Activated CD8-positive, alpha-beta T cell treated with anti-CD3 and anti-CD28 coated beads for 36 hours (primary cell): ENCODE data around the gene IL34. TPM values are rescaled to one million over a fixed set of nuclear protein-coding genes. Genes with fewer than 3 reads are reported as not detected.

Experiments used
- ATAC-seq: fragments of 200-7000 bp; cut with Tn5 transposase; one replicate; pipeline ENCODE4 v1.10.0; 2021; ENCODE audit warnings: mild to moderate bottlenecking, moderate library complexity
- CTCF ChIA-PET: fragments of 350-600 bp; sonication (Branson Sonifier 250); formaldehyde crosslinking; loops from one replicate; lab custom pipeline; 2021; ENCODE audit warnings: antibody characterized with exemption; lab: Charles Lee
- POLR2A ChIA-PET: fragments of 350-600 bp; sonication (Branson Sonifier 250); formaldehyde crosslinking; loops from one replicate; lab custom pipeline; 2021; ENCODE audit warnings: antibody characterized with exemption; lab: Charles Lee
- DNase-seq: peaks from one replicate; pipeline ENCODE4 v3.0.0-alpha.2; 2020
- H3K27ac Mint-ChIP-seq: one replicate; pipeline ENCODE4 v1.8.0; 2021; ENCODE audit warnings: mild to moderate bottlenecking, mixed read lengths
- H3K27me3 Mint-ChIP-seq: one replicate; pipeline ENCODE4 v1.8.0; 2021; ENCODE audit warnings: mixed read lengths
- H3K36me3 Mint-ChIP-seq: one replicate; pipeline ENCODE4 v1.8.0; 2021; ENCODE audit warnings: low read depth, mixed read lengths
- H3K4me1 Mint-ChIP-seq: one replicate; pipeline ENCODE4 v1.8.0; 2021; ENCODE audit warnings: low read depth, mixed read lengths
- H3K4me3 Mint-ChIP-seq: one replicate; pipeline ENCODE4 v1.8.0; 2021; ENCODE audit warnings: mild to moderate bottlenecking, moderate library complexity, mixed read lengths
- H3K9me3 Mint-ChIP-seq: one replicate; pipeline ENCODE4 v1.8.0; 2021; ENCODE audit warnings: mixed read lengths
- CTCF ChIP-seq: fragments of 200-600 bp; IDR thresholded peaks from one replicate; pipeline ENCODE4 v1.8.0; 2022; ENCODE audit warnings: antibody characterized with exemption, mild to moderate bottlenecking
- intact Hi-C: fragments of 100-400 bp; cut with micrococcal nuclease; formaldehyde crosslinking; loops from one replicate; pipeline ENCODE4 v1.10.0; 2022
- total RNA-seq, 2 experiments: library from RNA; stranded (reverse); gene quantifications; one replicate each; pipeline ENCODE4 v1.2.3, GENCODE V29; 2021

Gene IL34
- total RNA-seq, 2 experiments from 2014 or later = not detected

- Mint-ChIP-seq H3K4me1 (peaks cover 2% of the 10 kb centered on the region), H3K4me3 (no peak overlapping the region), H3K9me3 (no peaks in the 10 kb centered on the region), H3K27ac (no peak overlapping the region), H3K36me3 (peaks cover 2% of the 10 kb centered on the region), H3K27me3 (no peaks in the 10 kb centered on the region)
- no peak for TF ChIP-seq CTCF
- intact Hi-C loops = no loop called here
- ATAC-seq (no peak), DNase-seq (no peak)
- CTCF ChIA-PET = no interaction called here
- POLR2A ChIA-PET = interaction anchor here (1.1 kb wide), 1 partner anchor 10 kb away, joined by 3 read pairs; no protein-coding TSS in a partner anchor
Observed at GRCh38 chr16:70705056-70705455, 58.7 kb downstream of the IL34 start.

- POLR2A ChIA-PET = no interaction called here
- intact Hi-C loops = no loop called here
- ATAC-seq (no peak), DNase-seq (no peak)
- Mint-ChIP-seq H3K4me3 (no peak overlapping the region), H3K27ac (no peak overlapping the region), H3K9me3 (no peaks in the 10 kb centered on the region), H3K4me1 (peaks cover 6% of the 10 kb centered on the region), H3K27me3 (no peaks in the 10 kb centered on the region), H3K36me3 (peaks cover 2% of the 10 kb centered on the region)
- CTCF ChIA-PET = no interaction called here
- TF ChIP-seq CTCF = no peak
Observed at GRCh38 chr16:70706948-70707465, 60.6 kb downstream of the IL34 start.

- Mint-ChIP-seq H3K27me3 (no peaks in the 10 kb centered on the region), H3K4me1 (peaks cover 6% of the 10 kb centered on the region), H3K4me3 (no peak overlapping the region), H3K27ac (no peak overlapping the region), H3K36me3 (peaks cover 2% of the 10 kb centered on the region), H3K9me3 (no peaks in the 10 kb centered on the region)
- no peak for DNase-seq
- intact Hi-C loops = no loop called here
- no peak for TF ChIP-seq CTCF
- POLR2A ChIA-PET = no interaction called here
- CTCF ChIA-PET = interaction anchor here (1.0 to 1.8 kb wide), 2 partner anchors 30 to 63 kb away, joined by 3 to 4 read pairs; no protein-coding TSS in a partner anchor
- ATAC-seq = no peak
Observed at GRCh38 chr16:70708366-70709246, 62.2 kb downstream of the IL34 start.

GRCh38 chr16:70709457-70709856 lies 63.1 kb downstream of the IL34 start:
- peaks cover 2% of the 10 kb centered on the region for H3K36me3 Mint-ChIP-seq
- POLR2A ChIA-PET = no interaction called here
- no peak for TF ChIP-seq CTCF
- H3K27ac Mint-ChIP-seq = no peak overlapping the region
- no peaks in the 10 kb centered on the region for H3K27me3 Mint-ChIP-seq
- intact Hi-C loops = no loop called here
- DNase-seq (no peak), ATAC-seq (no peak)
- CTCF ChIA-PET = interaction anchor here (1.0 to 1.8 kb wide), 2 partner anchors 29 to 62 kb away, joined by 3 to 4 read pairs; no protein-coding TSS in a partner anchor
- no peak overlapping the region for H3K4me3 Mint-ChIP-seq
- H3K4me1 Mint-ChIP-seq = peaks cover 6% of the 10 kb centered on the region
- H3K9me3 Mint-ChIP-seq = no peaks in the 10 kb centered on the region

- ATAC-seq (peak; percentile 30), DNase-seq (no peak)
- H3K4me1 Mint-ChIP-seq = peaks cover 6% of the 10 kb centered on the region
- ChIA-PET CTCF (interaction anchor here (1.8 kb wide), 1 partner anchor 28 kb away, joined by 4 read pairs; no protein-coding TSS in a partner anchor), POLR2A (no interaction called here)
- no peak for TF ChIP-seq CTCF
- H3K9me3 Mint-ChIP-seq = no peaks in the 10 kb centered on the region
- no peaks in the 10 kb centered on the region for H3K27me3 Mint-ChIP-seq
- H3K4me3 Mint-ChIP-seq = no peak overlapping the region
- H3K36me3 Mint-ChIP-seq = peaks cover 2% of the 10 kb centered on the region
- intact Hi-C loops = no loop called here
- H3K27ac Mint-ChIP-seq = no peak overlapping the region
Observed at GRCh38 chr16:70709942-70710341, 63.6 kb downstream of the IL34 start.
